ENCODE data around the gene MAGI2.

Gene MAGI2

DNA sequence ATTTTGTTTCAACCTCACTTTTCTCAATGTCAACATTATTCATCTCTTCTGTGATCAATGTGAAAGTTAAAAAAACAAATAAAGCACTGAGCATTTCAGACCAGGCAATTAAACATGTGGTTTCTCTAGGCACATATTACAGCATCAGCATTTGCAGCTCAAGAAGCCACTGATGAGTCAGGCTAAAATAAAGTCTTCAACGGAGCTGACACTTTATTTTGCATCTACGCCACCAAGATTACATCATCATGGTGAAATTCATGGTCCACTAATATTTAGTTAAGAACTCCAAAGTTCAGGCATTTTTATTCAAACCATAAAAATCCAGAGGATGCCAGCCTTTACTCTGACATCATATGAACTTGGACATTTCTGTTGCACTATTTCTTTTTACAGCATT is 33.0 kb downstream of the MAGI2 start:
- Mint-ChIP-seq H3K4me1 (no peaks in the 10 kb centered on the region), H3K36me3 (ENCODE audit: low read depth) (no peaks in the 10 kb centered on the region), H3K27ac (no peak overlapping the region), H3K9me3 (no peaks in the 10 kb centered on the region), H3K4me3 (no peak overlapping the region), H3K27me3 (no peaks in the 10 kb centered on the region)
- DNase-seq (no peak), ATAC-seq (no peak)

DNA sequence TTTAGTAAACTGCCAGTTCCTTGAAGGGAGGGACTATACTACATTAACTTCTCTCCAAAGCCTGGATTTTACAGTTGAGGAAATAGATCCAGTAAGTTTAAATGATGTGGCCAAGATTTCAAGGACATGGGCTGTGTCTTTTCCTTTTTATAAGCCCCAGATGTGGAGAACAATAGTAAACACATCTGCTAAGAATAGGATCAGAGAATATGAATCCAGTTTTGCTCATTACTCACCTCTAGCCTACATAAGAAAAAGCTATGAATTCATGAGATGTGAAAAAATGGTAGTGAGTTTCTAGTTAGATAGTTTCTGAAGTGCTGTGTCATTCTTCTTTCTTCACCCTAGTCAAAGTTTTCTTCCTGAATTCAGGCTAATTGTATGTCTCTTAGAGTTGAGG is 38.6 kb downstream of the MAGI2 start:
- no peaks in the 10 kb centered on the region for H3K4me1 Mint-ChIP-seq
- no peaks in the 10 kb centered on the region for H3K36me3 Mint-ChIP-seq (ENCODE audit: low read depth)
- DNase-seq (no peak), ATAC-seq (no peak)
- no peaks in the 10 kb centered on the region for H3K9me3 Mint-ChIP-seq
- no peak overlapping the region for H3K4me3 Mint-ChIP-seq
- H3K27ac Mint-ChIP-seq: no peak overlapping the region
- H3K27me3 Mint-ChIP-seq: no peaks in the 10 kb centered on the region

DNA sequence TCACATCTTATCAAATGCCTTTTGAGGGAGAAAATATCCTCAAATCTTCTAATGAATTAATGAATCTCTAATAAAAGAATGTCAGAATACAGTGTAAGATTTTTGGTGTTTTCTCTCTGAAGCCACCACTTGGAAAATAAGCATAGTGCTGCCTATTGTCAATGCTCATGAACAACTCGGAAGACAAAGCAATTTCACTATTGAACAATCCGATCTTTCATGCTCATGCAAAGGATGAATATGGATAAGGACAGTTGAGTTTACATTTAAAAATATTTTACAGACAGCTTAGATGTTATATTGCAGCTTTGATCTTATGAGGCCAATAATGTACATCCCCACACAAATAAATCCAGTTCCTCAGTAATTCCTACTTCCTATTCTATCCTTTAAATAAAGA is 40.6 kb downstream of the MAGI2 start:
- no peaks in the 10 kb centered on the region for H3K27me3 Mint-ChIP-seq
- ATAC-seq: no peak
- no peak for DNase-seq
- H3K9me3 Mint-ChIP-seq: no peaks in the 10 kb centered on the region
- H3K4me1 Mint-ChIP-seq: no peaks in the 10 kb centered on the region
- H3K36me3 Mint-ChIP-seq (ENCODE audit: low read depth): no peaks in the 10 kb centered on the region
- H3K27ac Mint-ChIP-seq: no peak overlapping the region
- no peak overlapping the region for H3K4me3 Mint-ChIP-seq

DNA sequence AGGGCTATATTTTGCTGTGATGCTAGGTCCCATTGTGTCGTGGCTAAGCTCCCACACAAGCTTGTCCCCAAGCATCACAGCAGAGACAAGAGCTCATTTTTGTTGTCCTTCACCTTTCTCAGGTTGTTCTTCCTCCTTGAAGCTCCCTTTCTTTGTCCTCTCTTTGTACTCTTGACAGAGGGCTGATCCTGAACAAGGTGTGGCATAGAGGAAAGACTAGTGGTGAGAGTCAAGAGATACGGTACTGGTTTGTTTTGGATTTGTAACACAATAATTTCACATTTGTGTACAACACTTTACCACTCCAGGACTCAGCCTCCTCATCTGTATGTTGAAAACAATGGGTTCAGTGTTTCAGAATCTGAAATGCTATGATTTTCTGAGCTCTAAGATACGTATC is 41.0 kb downstream of the MAGI2 start:
- H3K27ac Mint-ChIP-seq: no peak overlapping the region
- no peaks in the 10 kb centered on the region for H3K9me3 Mint-ChIP-seq
- no peaks in the 10 kb centered on the region for H3K4me1 Mint-ChIP-seq
- H3K4me3 Mint-ChIP-seq: no peak overlapping the region
- DNase-seq (no peak), ATAC-seq (no peak)
- no peaks in the 10 kb centered on the region for H3K27me3 Mint-ChIP-seq
- H3K36me3 Mint-ChIP-seq (ENCODE audit: low read depth): no peaks in the 10 kb centered on the region

DNA sequence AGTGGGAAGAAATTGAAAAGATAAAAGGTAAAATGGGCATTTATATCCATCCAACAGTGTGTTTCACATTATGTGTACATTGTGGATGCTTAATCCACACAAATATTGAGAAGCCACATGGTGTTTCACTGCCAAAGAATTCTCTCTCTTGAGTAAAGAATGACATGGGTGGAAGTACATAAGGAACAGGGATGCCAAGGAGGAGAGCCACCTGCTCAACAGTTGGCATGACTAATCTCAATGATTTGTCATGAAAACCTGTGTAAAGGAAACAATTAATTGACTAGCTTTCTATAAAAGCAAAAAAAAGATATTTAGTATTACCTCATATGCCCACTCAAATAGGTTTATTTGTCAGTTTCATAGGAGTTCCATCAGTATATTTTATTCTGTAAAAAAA is 43.1 kb downstream of the MAGI2 start:
- no peak overlapping the region for H3K27ac Mint-ChIP-seq
- no peak for DNase-seq
- H3K27me3 Mint-ChIP-seq: no peaks in the 10 kb centered on the region
- ATAC-seq: no peak
- H3K9me3 Mint-ChIP-seq: no peaks in the 10 kb centered on the region
- H3K4me1 Mint-ChIP-seq: no peaks in the 10 kb centered on the region
- no peaks in the 10 kb centered on the region for H3K36me3 Mint-ChIP-seq (ENCODE audit: low read depth)
- H3K4me3 Mint-ChIP-seq: no peak overlapping the region

DNA sequence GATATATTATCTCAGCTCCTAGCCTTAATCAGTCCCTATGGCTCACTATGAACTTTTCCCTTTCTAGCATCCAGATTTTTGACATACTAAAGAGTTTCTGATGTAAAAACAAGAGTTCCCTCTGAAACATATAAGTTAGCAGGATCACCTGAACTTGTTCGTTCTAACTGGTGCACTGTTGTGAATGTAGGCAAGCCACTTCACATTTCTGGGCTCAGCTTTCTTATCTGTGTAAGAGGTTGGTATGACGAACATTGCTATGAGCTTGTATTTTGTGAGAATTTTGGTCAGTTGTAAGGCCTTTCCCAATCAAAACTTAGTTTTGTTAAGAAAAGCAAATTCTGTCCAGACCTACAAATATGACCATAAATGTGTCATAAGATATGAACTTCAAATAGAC is 46.1 kb downstream of the MAGI2 start:
- no peaks in the 10 kb centered on the region for H3K36me3 Mint-ChIP-seq (ENCODE audit: low read depth)
- H3K27me3 Mint-ChIP-seq: no peaks in the 10 kb centered on the region
- no peaks in the 10 kb centered on the region for H3K4me1 Mint-ChIP-seq
- no peaks in the 10 kb centered on the region for H3K9me3 Mint-ChIP-seq
- DNase-seq (no peak), ATAC-seq (no peak)
- H3K4me3 Mint-ChIP-seq: no peak overlapping the region
- H3K27ac Mint-ChIP-seq: no peak overlapping the region

DNA sequence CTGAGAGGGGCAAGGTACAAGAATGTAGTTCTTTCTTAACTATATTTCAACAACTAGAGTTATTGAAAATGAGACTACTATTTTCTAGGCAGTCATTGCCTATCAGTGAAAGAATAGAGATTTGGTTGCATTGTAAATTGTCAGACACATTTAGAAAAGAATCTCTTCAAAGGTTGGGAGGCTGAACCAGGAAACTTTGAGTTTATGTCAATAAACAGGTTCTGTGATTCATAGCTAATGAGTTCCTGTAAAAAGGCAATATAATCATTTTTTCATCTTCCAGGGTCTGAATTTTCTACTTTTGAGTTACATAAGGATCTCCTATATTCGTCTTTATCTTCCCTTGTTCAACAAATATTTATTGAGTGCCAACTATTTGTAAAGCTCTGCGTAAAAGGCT is 47.1 kb downstream of the MAGI2 start:
- ATAC-seq: no peak
- no peaks in the 10 kb centered on the region for H3K27me3 Mint-ChIP-seq

DNA sequence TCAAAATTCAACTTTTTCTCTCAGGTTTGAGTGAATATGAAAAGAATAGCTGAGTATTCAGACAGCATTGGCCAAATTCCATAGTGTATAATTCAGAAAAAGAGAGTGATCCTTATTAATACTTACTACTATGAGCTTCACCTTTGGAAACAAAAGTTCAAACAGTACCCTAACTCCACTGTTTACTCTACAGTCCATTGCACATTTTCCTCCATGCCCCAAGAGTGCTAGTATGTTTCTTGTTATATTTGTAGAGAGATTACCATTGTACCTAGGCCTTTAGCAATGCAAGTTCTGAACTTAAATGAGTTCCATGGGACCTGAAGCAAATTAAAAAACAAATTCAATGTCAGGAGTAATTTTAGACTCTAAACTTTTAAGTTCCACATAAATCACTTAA is 48.1 kb downstream of the MAGI2 start:
- DNase-seq (no peak), ATAC-seq (no peak)
- H3K9me3 Mint-ChIP-seq: no peaks in the 10 kb centered on the region
- H3K27me3 Mint-ChIP-seq: no peaks in the 10 kb centered on the region
- no peak overlapping the region for H3K27ac Mint-ChIP-seq
- H3K4me1 Mint-ChIP-seq: no peaks in the 10 kb centered on the region
- no peaks in the 10 kb centered on the region for H3K36me3 Mint-ChIP-seq (ENCODE audit: low read depth)
- no peak overlapping the region for H3K4me3 Mint-ChIP-seq

More for the DNA sequence above, 47.1 kb downstream of the MAGI2 start:
- H3K4me1 Mint-ChIP-seq: no peaks in the 10 kb centered on the region
- no peaks in the 10 kb centered on the region for H3K36me3 Mint-ChIP-seq (ENCODE audit: low read depth)
- no peak for DNase-seq
- H3K9me3 Mint-ChIP-seq: no peaks in the 10 kb centered on the region
- no peak overlapping the region for H3K4me3 Mint-ChIP-seq
- H3K27ac Mint-ChIP-seq: no peak overlapping the region

DNA sequence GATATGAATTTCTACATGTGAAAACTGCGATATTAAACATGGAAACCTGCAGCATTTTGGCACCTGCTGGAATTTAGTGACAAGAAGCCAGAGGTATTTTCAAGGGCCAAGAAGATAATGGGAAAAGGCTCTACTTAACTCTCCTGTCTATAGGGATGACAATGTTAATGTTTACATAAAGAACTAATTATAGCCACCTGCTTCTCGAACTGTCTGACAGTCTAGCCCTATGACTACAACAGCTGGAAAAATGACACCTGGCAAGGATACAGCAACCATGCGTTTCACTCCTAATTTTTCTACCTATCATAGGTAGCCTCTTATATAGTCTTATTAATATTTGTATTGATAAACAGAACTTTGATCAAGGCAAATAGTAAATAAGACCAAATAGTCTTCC is 49.6 kb downstream of the MAGI2 start:
- DNase-seq: no peak
- H3K27ac Mint-ChIP-seq: no peak overlapping the region
- H3K4me1 Mint-ChIP-seq: no peaks in the 10 kb centered on the region

DNA sequence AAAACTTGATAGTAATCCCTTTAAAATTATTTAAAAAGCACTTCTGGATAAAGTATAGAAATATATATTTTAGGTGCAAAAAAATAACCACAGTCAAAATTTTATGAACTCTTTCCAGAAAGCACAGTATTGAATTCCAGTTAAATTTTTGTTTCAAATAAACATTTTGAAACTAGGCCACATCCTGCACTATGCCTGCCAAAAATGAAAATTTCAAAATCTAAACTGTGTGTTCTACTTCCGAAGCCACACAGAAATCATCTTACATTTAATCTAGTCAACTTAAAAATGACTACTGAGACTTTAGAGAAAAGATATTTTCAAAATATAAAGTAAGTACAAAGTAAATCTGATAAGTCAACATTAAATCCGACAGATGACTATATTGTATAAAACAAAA is 50.0 kb downstream of the MAGI2 start:
- H3K36me3 Mint-ChIP-seq (ENCODE audit: low read depth): no peaks in the 10 kb centered on the region
- H3K4me1 Mint-ChIP-seq: no peaks in the 10 kb centered on the region
- DNase-seq (no peak), ATAC-seq (no peak)
- H3K9me3 Mint-ChIP-seq: no peaks in the 10 kb centered on the region
- H3K27ac Mint-ChIP-seq: no peak overlapping the region
- no peaks in the 10 kb centered on the region for H3K27me3 Mint-ChIP-seq
- H3K4me3 Mint-ChIP-seq: no peak overlapping the region

More for the DNA sequence above, 49.6 kb downstream of the MAGI2 start:
- ATAC-seq: no peak
- Mint-ChIP-seq H3K4me3 (no peak overlapping the region), H3K36me3 (ENCODE audit: low read depth) (no peaks in the 10 kb centered on the region), H3K9me3 (no peaks in the 10 kb centered on the region), H3K27me3 (no peaks in the 10 kb centered on the region)

DNA sequence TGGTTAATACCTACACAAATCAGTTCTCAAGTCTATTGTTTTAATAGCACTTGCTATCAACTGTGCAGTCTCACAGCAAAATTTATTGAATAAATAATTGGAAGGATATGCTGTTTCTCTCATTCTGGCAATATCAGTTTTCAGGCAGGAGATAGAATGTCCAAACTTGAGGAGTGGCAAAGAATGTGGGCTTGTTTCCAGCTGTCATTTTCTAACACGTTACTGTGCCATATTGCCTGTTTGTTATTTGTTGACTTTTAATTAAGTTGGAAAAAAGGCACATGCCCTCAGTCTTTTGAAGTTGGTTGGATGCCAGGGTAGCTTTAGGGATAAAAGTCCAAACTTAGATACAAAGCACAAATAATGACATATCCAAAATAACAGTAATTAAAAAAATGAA is 52.2 kb downstream of the MAGI2 start:
- no peaks in the 10 kb centered on the region for H3K4me1 Mint-ChIP-seq
- no peak overlapping the region for H3K4me3 Mint-ChIP-seq
- H3K36me3 Mint-ChIP-seq (ENCODE audit: low read depth): no peaks in the 10 kb centered on the region
- H3K27me3 Mint-ChIP-seq: no peaks in the 10 kb centered on the region
- no peaks in the 10 kb centered on the region for H3K9me3 Mint-ChIP-seq
- no peak overlapping the region for H3K27ac Mint-ChIP-seq
- ATAC-seq (no peak), DNase-seq (no peak)

DNA sequence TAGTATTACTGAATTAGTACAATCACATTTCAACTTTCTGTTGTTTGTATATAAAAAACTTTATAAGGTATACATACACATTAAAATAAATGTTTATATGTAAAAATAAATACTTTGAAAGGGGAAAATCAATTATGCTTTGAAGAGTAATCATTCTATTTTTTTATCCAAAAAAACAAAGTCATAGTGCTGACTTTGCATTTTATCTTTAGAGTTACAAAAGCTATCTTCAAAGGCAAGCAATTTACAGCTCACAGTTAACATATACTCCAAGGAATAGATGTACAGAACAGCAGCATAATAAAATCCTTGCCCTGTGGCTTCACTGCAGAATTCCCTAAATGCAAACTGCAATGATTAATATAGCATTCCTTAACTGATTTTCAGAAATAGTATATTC is 53.2 kb downstream of the MAGI2 start:
- no peak overlapping the region for H3K27ac Mint-ChIP-seq

DNA sequence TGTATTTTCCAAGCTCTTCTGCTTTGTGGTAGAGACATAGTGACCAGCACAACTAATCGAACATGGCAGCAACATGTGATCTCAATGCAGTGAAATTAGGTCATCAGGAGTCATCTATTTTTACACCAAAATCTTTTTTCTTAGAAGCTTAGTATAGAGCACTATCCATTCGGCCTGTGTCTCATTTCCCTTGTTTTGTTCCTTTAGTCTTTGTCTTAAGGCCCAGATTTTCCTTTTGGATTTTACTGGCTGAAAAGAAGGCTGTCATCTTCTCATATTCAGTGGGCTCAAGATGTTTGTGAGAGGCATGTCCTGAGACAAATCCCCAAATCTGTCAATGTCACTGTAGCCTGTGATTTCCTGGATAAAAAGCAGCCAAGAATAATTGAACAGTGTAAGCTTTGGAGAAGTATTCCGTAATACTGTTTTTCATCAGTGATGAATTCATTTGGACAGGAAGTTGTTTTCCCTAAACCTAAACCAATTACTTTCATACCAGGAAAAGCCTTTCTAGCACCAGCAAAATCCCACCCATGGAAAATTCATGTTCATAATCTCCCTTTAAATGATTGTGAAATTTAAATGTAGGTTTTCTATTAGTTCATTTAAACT is 55.2 kb downstream of the MAGI2 start:
- Mint-ChIP-seq H3K27ac (no peak overlapping the region), H3K27me3 (no peaks in the 10 kb centered on the region), H3K9me3 (no peaks in the 10 kb centered on the region), H3K4me1 (no peaks in the 10 kb centered on the region), H3K4me3 (no peak overlapping the region), H3K36me3 (ENCODE audit: low read depth) (no peaks in the 10 kb centered on the region)
- DNase-seq: no peak
- ATAC-seq: no peak

More for the DNA sequence above, 53.2 kb downstream of the MAGI2 start:
- Mint-ChIP-seq H3K9me3 (no peaks in the 10 kb centered on the region), H3K4me1 (no peaks in the 10 kb centered on the region), H3K27me3 (no peaks in the 10 kb centered on the region), H3K4me3 (no peak overlapping the region), H3K36me3 (ENCODE audit: low read depth) (no peaks in the 10 kb centered on the region)
- no peak for DNase-seq
- ATAC-seq: no peak

DNA sequence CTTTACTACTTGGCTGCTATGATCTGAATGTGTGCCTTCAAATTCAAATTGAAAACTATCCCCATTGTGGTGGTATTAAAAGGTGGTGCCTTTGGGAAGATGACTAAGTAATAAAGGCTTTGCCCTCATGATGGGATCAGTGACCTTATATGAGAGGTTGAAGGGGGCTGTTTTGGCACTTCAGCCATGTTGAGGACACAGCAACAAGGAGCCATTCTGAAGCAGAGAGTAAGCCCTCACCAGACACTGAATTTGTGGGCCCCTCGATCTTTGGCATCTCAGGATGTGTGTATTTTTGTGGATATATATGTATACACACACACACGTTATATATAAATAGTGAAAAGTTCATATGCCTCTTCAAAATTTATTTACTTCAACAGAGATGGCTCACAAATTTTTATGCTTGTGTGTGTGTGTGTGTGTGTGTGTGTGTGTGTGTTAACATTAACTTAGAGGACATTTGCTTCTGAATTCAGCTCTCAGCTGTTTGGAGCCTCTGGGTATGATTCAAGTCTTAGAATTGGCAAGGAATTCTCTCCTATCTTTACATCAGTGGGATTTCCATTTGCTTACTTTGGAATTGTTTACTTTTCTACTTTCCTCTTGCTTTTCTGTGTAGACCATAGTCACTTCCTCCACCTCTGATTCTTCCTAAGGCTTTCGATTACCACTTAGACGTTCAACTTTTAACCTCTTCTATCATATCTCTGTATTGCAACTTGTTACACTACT is 66.6 kb downstream of the MAGI2 start:
- Mint-ChIP-seq H3K4me3 (no peak overlapping the region), H3K27ac (no peak overlapping the region), H3K36me3 (ENCODE audit: low read depth) (no peaks in the 10 kb centered on the region), H3K27me3 (no peaks in the 10 kb centered on the region), H3K4me1 (no peaks in the 10 kb centered on the region), H3K9me3 (peaks cover 1% of the 10 kb centered on the region)
- no peak for ATAC-seq
- DNase-seq: no peak

DNA sequence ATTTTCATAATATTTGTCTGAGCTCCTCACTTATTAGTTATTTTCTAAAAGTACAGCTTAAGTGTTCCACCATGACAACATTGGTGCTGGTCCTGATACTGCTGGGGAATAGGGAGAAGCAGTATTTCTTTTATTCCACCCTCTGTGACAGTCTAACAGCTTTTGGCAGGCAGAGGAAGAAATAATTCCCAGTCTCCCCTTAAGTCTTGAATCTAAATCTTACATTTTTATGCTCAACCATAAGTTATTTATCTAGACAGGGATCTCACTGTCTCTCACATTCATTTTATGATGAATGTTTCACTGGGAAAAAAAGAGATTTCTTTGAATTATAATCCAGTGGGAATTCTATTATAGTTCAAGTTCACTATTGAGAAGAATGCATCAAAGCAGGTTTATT is 71.5 kb downstream of the MAGI2 start:
- Mint-ChIP-seq H3K27ac (no peak overlapping the region), H3K4me1 (no peaks in the 10 kb centered on the region), H3K9me3 (no peaks in the 10 kb centered on the region), H3K27me3 (no peaks in the 10 kb centered on the region), H3K4me3 (no peak overlapping the region), H3K36me3 (ENCODE audit: low read depth) (no peaks in the 10 kb centered on the region)
- no peak for ATAC-seq
- no peak for DNase-seq

DNA sequence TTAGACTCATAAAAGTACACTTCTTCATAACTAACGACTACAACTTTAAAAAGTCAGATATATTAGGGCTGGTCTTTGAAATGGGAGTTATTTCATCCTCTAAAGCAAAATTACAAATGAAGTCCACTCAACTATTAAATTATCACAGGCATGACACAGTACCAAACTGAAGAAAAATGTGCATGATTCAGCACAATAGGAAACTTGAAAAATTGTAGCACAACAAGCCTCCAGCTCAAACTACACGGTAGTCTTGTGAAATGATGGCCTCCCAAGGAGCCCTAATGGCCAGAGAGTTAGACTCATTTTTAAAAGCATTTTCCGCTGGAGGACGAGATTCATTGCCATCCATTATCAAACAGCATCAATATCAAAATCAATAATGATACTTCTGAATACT is 76.4 kb downstream of the MAGI2 start:
- Mint-ChIP-seq H3K4me1 (no peaks in the 10 kb centered on the region), H3K36me3 (ENCODE audit: low read depth) (no peaks in the 10 kb centered on the region), H3K4me3 (no peak overlapping the region), H3K9me3 (no peaks in the 10 kb centered on the region), H3K27ac (no peak overlapping the region), H3K27me3 (no peaks in the 10 kb centered on the region)
- DNase-seq: no peak
- ATAC-seq: no peak

All from activated naive CD8-positive, alpha-beta T cell treated with anti-CD3 and anti-CD28 coated beads, Interleukin-2, amount 50 U/mL, for 24 hours (primary cell).